ENCODE results near the gene BCL7B.

- no peak for TF ChIP-seq CTCF (conservative IDR thresholded peaks at IDR 0.05; ENCODE audit: low read depth, low read length)
- TF ChIP-seq EZH2 (IDR thresholded peaks at IDR 0.05; ENCODE audit: borderline replicate concordance, low read depth, low read length, poor library complexity, severe bottlenecking): no peak
Measured at GRCh38 chr7:73518470-73518869, 39.0 kb downstream of the BCL7B start.

Data from A673 (cell line).